ENCODE measurements around the gene KRT74. TPM values are rescaled to one million over a fixed set of nuclear protein-coding genes. Genes with fewer than 3 reads are reported as not detected.

Gene KRT74
- polyA plus RNA-seq, 2 of the 4 experiments (the other 2 are of a cell fraction): not detected

GRCh38 chr12:52534482-52534881 is 39.2 kb downstream of the KRT74 start (continued):
- no peak for TF ChIP-seq TP53 (CRISPR knock-in tag; IDR thresholded peaks at IDR 0.05)

- no peak for TF ChIP-seq PBX3 (IDR thresholded peaks at IDR 0.05)
- no peak for TF ChIP-seq JUN (IDR thresholded peaks at IDR 0.05)
- no peak for TF ChIP-seq HOXA7 (CRISPR knock-in tag; IDR thresholded peaks at IDR 0.05)
- no peak for TF ChIP-seq PHF8 (IDR thresholded peaks at IDR 0.05; ENCODE audit: borderline replicate concordance, low read depth)
- TF ChIP-seq CHD4 (IDR thresholded peaks at IDR 0.05; ENCODE audit: borderline replicate concordance): no peak
- TF ChIP-seq REST (IDR thresholded peaks at IDR 0.05): no peak
- TF ChIP-seq HOXB13 (CRISPR knock-in tag; IDR thresholded peaks at IDR 0.05; ENCODE audit: low read depth): no peak
- TF ChIP-seq CHD2 (IDR thresholded peaks at IDR 0.05; ENCODE audit: low read length, partially characterized antibody): no peak
- TF ChIP-seq ZFP36 (IDR thresholded peaks at IDR 0.05; ENCODE audit: borderline replicate concordance, partially characterized antibody): no peak
- no peak for TF ChIP-seq RCOR1 (IDR thresholded peaks at IDR 0.05; ENCODE audit: low read depth, low read length)
- TF ChIP-seq HES2 (IDR thresholded peaks at IDR 0.05): no peak
- TF ChIP-seq ELK1 (IDR thresholded peaks at IDR 0.05; ENCODE audit: low read depth, low read length): no peak
- TF ChIP-seq FOSL2 (IDR thresholded peaks at IDR 0.05): no peak
- TF ChIP-seq FOSL2 (CRISPR knock-in tag; IDR thresholded peaks at IDR 0.05): no peak
- no peak for TF ChIP-seq HEYL (CRISPR knock-in tag; IDR thresholded peaks at IDR 0.05)
- TF ChIP-seq CBX2 (IDR thresholded peaks at IDR 0.05; ENCODE audit: borderline replicate concordance, low read depth): no peak
- no peak for TF ChIP-seq RFX5 (IDR thresholded peaks at IDR 0.05)
- no peak for TF ChIP-seq MAZ (IDR thresholded peaks at IDR 0.05; ENCODE audit: borderline replicate concordance, low read depth, low read length)
- TF ChIP-seq FOSB (CRISPR knock-in tag; IDR thresholded peaks at IDR 0.05): no peak
- no peak for TF ChIP-seq FOXS1 (CRISPR knock-in tag; IDR thresholded peaks at IDR 0.05)
- 81% methylated on average over 10 of the region's 10 CpGs for WGBS (ENCODE audit: missing lambda C conversion rate)
- Histone ChIP-seq H3K4me2 (no peak overlapping the region), H3K9me3 (no peaks in the 10 kb centered on the region), H3K27ac (no peak overlapping the region; a peak in 1 of 6 replicates), H3K4me1 (peaks cover 8% of the 10 kb centered on the region), H3K4me3 (no peak overlapping the region)
- FAIRE-seq (no peak), ATAC-seq (no peak), DNase-seq (ENCODE audit: low read depth in 1 of 2, low spot score in 1 of 2) (no peak)
- ChIA-PET CTCF (interaction anchor here (0.6 to 5.8 kb wide), 22 partner anchors 10 to 377 kb away, joined by 3 to 31 read pairs (median 4); no protein-coding TSS in a partner anchor), POLR2A (no interaction called here)
Observed at GRCh38 chr12:52533686-52534470, 39.8 kb downstream of the KRT74 start.

Measured in A549 (cell line).